ENCODE measurements around the gene PALLD. TPM values are rescaled to one million over a fixed set of nuclear protein-coding genes. Genes with fewer than 3 reads are reported as not detected.
"Not testable (repeated sequence)": the region's sequence is repeated elsewhere in the genome, so short reads cannot be mapped to it uniquely, and the experiment has no call there.

PALLD gene
- total RNA-seq, 2 experiments from 2014 or later, result 1.5 to 3.7 TPM

DNA sequence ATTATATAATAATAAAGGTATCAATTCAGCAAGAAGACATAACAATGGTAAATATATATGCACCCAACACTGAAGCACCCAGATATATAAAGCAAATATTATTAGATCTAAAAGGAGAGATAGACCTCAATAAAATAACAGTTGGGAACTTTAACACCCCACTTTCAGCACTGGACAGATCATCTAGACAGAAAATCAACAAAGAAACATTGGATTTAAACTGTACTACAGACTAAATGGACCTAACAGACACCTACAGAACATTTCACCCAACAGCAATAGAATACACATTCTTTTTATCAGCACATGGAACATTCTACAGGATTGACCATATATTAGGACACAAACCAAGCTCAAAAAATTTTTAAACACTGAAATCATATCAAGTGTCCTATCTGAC lies 436.6 kb downstream of the PALLD start:
- no peaks in the 10 kb centered on the region for H3K27me3 Mint-ChIP-seq
- DNase-seq (no peak), ATAC-seq (no peak)
- no peak overlapping the region for H3K4me3 Mint-ChIP-seq
- H3K4me1 Mint-ChIP-seq, result no peaks in the 10 kb centered on the region
- CTCF ChIA-PET, result interaction anchor here (1.7 kb wide), 1 partner anchor 10 kb away, joined by 5 read pairs; no protein-coding TSS in a partner anchor
- H3K9me3 Mint-ChIP-seq (ENCODE audit: low read depth), result peaks cover 14% of the 10 kb centered on the region
- H3K36me3 Mint-ChIP-seq, result peaks cover 11% of the 10 kb centered on the region
- no peak overlapping the region for H3K27ac Mint-ChIP-seq

DNA sequence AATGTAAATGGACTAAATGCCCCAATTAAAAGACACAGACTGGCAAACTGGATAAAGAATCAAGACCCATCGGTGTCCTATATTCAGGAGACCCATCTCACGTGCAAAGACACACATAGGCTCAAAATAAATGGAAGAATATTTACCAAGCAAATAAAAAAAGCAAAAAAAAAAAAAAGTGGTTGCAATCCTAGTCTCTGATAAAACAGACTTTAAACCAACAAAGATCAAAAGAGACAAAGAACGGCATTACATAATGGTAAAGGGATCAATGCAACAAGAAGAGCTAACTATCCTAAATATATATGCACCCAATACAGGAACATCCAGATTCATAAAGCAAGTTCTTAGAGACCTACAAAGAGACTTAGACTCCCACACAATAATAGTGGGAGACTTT lies 440.6 kb downstream of the PALLD start:
- H3K4me3 Mint-ChIP-seq; CTCF ChIA-PET; ATAC-seq; H3K27me3 Mint-ChIP-seq; H3K27ac Mint-ChIP-seq; DNase-seq; H3K9me3 Mint-ChIP-seq (ENCODE audit: low read depth); H3K36me3 Mint-ChIP-seq; H3K4me1 Mint-ChIP-seq: not testable (repeated sequence)

DNA sequence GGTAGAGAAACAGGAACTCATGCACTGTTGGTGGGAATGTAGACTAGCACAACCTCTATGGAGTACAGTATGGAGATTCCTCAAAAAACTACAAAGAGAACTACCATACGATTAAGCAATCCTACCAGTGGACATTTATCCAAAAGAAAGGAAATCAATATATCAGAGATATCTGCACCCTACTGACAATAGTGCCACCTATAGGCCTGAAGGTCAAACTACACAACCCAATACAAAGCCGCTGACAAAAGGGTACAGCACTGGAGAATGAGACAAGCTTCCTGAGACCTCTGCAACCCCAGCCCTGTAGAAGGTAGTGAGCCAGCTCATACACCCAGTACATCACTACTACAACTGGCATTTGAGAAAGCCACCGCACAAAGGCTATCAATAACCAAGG lies 446.1 kb downstream of the PALLD start:
- no peak overlapping the region for H3K4me3 Mint-ChIP-seq
- H3K27ac Mint-ChIP-seq, result no peak overlapping the region
- no peak for ATAC-seq
- no peaks in the 10 kb centered on the region for H3K36me3 Mint-ChIP-seq
- CTCF ChIA-PET, result interaction anchor here (1.0 to 1.9 kb wide), 2 partner anchors 19 to 428 kb away, joined by 4 to 7 read pairs; no protein-coding TSS in a partner anchor
- no peaks in the 10 kb centered on the region for H3K27me3 Mint-ChIP-seq
- no peaks in the 10 kb centered on the region for H3K4me1 Mint-ChIP-seq
- no peak for DNase-seq
- no peaks in the 10 kb centered on the region for H3K9me3 Mint-ChIP-seq (ENCODE audit: low read depth)

DNA sequence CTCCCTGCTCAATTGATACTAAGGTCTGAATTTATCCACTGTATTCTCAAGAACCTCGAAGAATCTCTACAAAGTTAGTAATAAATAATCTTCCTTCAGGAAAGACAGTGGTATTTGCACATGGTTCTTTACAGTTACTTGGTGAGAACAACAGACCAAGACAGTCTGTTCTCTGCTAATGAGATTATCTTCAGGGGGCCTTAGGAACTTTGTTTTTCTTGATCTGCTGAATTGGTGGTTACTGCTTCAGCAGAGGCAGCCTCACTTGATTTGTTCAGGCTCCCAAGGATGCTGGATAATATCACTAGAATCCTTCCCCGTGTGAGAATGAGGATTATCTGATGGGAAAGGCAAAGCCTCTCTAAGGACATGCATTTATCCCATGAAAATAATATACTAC lies 448.4 kb downstream of the PALLD start:
- Mint-ChIP-seq H3K4me1 (no peaks in the 10 kb centered on the region), H3K9me3 (ENCODE audit: low read depth) (no peaks in the 10 kb centered on the region), H3K36me3 (no peaks in the 10 kb centered on the region), H3K4me3 (no peak overlapping the region), H3K27me3 (peaks cover 3% of the 10 kb centered on the region), H3K27ac (no peak overlapping the region)
- no peak for ATAC-seq
- DNase-seq, result no peak
- CTCF ChIA-PET, result no interaction called here

DNA sequence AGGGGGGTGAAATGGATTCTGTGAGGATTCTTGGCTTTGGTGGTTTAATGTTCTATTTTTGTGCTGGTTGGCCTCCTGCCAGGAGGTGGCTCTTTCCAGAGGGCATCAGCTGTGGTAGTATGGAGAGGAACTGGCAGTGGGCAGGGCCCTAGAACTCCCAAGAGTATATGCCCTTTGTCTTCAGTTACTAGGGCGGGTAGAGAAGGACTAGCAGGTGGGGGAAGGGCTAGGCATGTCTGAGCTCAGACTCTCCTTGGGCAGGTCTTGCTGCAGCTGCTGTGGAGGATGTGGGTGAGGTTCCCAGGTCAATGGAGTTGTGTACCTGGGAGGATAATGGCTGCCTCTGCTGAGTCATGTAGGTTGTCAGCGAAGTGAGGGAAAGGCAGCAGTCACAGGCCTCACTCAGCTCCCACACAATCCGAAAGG lies 456.0 kb downstream of the PALLD start:
- ATAC-seq; H3K4me3 Mint-ChIP-seq; CTCF ChIA-PET; H3K27ac Mint-ChIP-seq; H3K4me1 Mint-ChIP-seq; H3K9me3 Mint-ChIP-seq (ENCODE audit: low read depth); DNase-seq; H3K27me3 Mint-ChIP-seq; H3K36me3 Mint-ChIP-seq: not testable (repeated sequence)

DNA sequence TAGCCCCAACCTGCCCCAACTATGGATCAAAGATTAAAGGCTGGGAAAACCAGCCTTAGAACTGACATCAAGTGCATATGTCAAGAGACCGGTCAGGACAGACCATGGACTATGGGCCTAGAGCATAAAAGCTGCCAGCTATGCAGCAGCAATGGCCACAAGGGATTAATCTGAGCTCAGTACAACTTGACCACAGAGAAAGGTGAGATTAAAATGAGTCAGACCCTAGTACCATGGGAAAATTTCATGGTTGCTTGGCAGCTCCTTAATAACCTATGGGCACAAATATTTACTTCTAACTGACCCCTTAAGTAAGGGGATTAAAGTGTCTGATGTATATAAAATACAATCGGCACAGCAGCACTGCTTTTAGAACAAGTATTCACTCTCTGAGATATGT lies 458.8 kb downstream of the PALLD start:
- CTCF ChIA-PET, result interaction anchor here (0.6 kb wide), 1 partner anchor 15 kb away, joined by 3 read pairs; no protein-coding TSS in a partner anchor
- ATAC-seq, result no peak
- H3K27ac Mint-ChIP-seq, result no peak overlapping the region

DNA sequence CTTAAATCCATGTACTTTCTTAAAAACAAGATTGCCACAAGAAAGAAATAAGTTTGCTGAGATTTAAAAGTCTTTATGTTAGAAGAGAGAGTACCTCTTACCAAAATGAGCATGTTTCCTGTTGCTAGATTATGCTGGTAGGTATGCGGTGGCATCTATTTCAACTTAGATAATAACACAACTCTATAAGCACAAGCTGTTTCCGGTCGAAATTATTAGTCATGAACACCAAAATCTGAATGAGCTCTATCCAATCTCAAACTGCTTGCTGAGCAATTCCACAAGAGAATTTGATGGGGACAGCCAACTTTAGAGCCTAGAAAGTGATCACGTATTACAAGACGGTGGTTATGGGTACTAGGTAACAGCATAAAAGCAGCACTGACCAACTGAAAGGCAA lies 463.9 kb downstream of the PALLD start:
- no peaks in the 10 kb centered on the region for H3K36me3 Mint-ChIP-seq
- CTCF ChIA-PET, result no interaction called here
- H3K4me3 Mint-ChIP-seq, result no peak overlapping the region
- H3K9me3 Mint-ChIP-seq (ENCODE audit: low read depth), result peaks cover 2% of the 10 kb centered on the region
- no peaks in the 10 kb centered on the region for H3K4me1 Mint-ChIP-seq
- H3K27me3 Mint-ChIP-seq, result no peaks in the 10 kb centered on the region
- no peak for ATAC-seq
- H3K27ac Mint-ChIP-seq, result no peak overlapping the region
- DNase-seq, result no peak

More for the DNA sequence above, 458.8 kb downstream of the PALLD start:
- no peaks in the 10 kb centered on the region for H3K27me3 Mint-ChIP-seq
- H3K9me3 Mint-ChIP-seq (ENCODE audit: low read depth), result peaks cover 6% of the 10 kb centered on the region
- no peak overlapping the region for H3K4me3 Mint-ChIP-seq
- no peak for DNase-seq
- H3K4me1 Mint-ChIP-seq, result no peaks in the 10 kb centered on the region
- no peaks in the 10 kb centered on the region for H3K36me3 Mint-ChIP-seq

DNA sequence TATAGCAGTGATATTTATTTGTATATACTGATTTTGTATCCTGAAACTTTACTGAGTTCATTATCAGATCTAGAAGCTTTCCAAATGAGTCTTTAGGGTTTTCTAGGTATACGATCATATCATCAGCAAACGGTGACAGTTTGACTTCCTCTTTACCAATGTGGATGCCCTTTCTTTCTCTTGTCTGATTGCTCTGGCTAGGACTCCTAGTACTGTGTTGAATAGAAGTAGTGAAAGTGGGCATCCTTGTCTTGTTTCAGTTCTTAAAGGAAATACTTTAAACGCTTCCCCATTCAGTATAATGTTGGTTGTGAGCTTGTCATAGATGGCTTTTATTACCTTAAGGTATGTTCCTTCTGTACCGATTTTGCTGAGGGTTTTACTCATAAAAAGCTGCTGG lies 475.7 kb downstream of the PALLD start:
- H3K4me1 Mint-ChIP-seq, result peaks cover 15% of the 10 kb centered on the region
- no peak overlapping the region for H3K4me3 Mint-ChIP-seq
- no peak overlapping the region for H3K27ac Mint-ChIP-seq
- ATAC-seq (peak; percentile 20), DNase-seq (no peak)
- CTCF ChIA-PET, result no interaction called here
- H3K36me3 Mint-ChIP-seq, result peaks cover 11% of the 10 kb centered on the region
- H3K27me3 Mint-ChIP-seq, result no peaks in the 10 kb centered on the region
- peaks cover 12% of the 10 kb centered on the region for H3K9me3 Mint-ChIP-seq (ENCODE audit: low read depth)

Other genes with a start within 250 kb of the PALLD start
- gene DDX60, start 178.3 kb upstream of the PALLD start, total RNA-seq, result 100 to 1,000 TPM in 1 of 2 experiments, 10 to 100 TPM in 1; 90.5 to 173 TPM
- gene DDX60L, start 16.6 kb upstream of the PALLD start, total RNA-seq, result 100 to 1,000 TPM in 1 of 2 experiments, 10 to 100 TPM in 1; 51.7 to 123 TPM

All from activated CD8-positive, alpha-beta memory T cell treated with anti-CD3 and anti-CD28 coated beads, Interleukin-2, amount 10 ng/mL, durations not matched to agents 7 days and 5 days (primary cell).